PC-3 (cell line): ENCODE results near the gene CDK7. TPM values are rescaled to one million over a fixed set of nuclear protein-coding genes. Genes with fewer than 3 reads are reported as not detected.

Source experiments
- ATAC-seq: fragments of 200-7000 bp; cut with Tn5 transposase; 2 replicates; pipeline ENCODE4 v1.9.1; 2020; ENCODE audit warnings: mild to moderate bottlenecking, moderate library complexity
- BruUV-seq: library from RNA; stranded (reverse); fragments of 400-500 nt; replicated peaks from 2 replicates; lab custom pipeline; 2021; lab: Mats Ljungman, UMichigan
- CTCF ChIA-PET: fragments of 300-600 bp; sonication (Branson Sonifier 250); formaldehyde crosslinking; loops from one replicate; lab custom pipeline; 2022; ENCODE audit warnings: antibody characterized with exemption; lab: Charles Lee
- POLR2A ChIA-PET: fragments of 300-600 bp; sonication (Branson Sonifier 250); formaldehyde crosslinking; loops from one replicate; lab custom pipeline; 2022; ENCODE audit warnings: antibody characterized with exemption; ENCODE audit not compliant: unreplicated experiment; lab: Charles Lee
- DNase-seq: peaks from one replicate; pipeline ENCODE4 v3.0.0-alpha.2; 2015
- H2AFZ ChIP-seq: fragments of 300-600 bp; sonication (generic); 2 replicates; pipeline ENCODE4 v1.6.0; 2016; ENCODE audit warnings: antibody characterized with exemption, low read length
- H3F3A ChIP-seq: fragments of 300-600 bp; sonication (generic); one replicate; pipeline ENCODE4 v1.6.0; 2017; ENCODE audit warnings: antibody characterized with exemption, low read length, control low read depth, mild to moderate bottlenecking; ENCODE audit not compliant: unreplicated experiment
- H3K27ac ChIP-seq: fragments of 300-600 bp; sonication (generic); 2 replicates; pipeline ENCODE4 v1.5.1; 2016; ENCODE audit warnings: mild to moderate bottlenecking, low read length
- H3K27me3 ChIP-seq: fragments of 300-600 bp; sonication (generic); 2 replicates; pipeline ENCODE4 v1.6.1; 2016; ENCODE audit warnings: low read length, mixed read lengths
- H3K36me3 ChIP-seq: fragments of 300-600 bp; sonication (generic); 2 replicates; pipeline ENCODE4 v1.6.1; 2016; ENCODE audit warnings: low read depth, mixed run types, low read length, mixed read lengths
- H3K4me1 ChIP-seq: fragments of 300-600 bp; sonication (generic); 2 replicates; pipeline ENCODE4 v1.5.1; 2016; ENCODE audit warnings: low read length; ENCODE audit not compliant: insufficient read depth
- H3K4me2 ChIP-seq: fragments of 300-600 bp; sonication (generic); 2 replicates; pipeline ENCODE4 v1.6.0; 2016; ENCODE audit warnings: low read length
- H3K4me3 ChIP-seq: fragments of 300-600 bp; sonication (generic); 2 replicates; pipeline ENCODE4 v1.5.1; 2016; ENCODE audit warnings: mild to moderate bottlenecking, low read length, mixed read lengths
- H3K79me2 ChIP-seq: fragments of 300-600 bp; sonication (generic); 2 replicates; pipeline ENCODE4 v1.6.1; 2017; ENCODE audit warnings: low read length, mixed read lengths
- H3K9ac ChIP-seq: fragments of 300-600 bp; sonication (generic); 2 replicates; pipeline ENCODE4 v1.6.0; 2016; ENCODE audit warnings: mild to moderate bottlenecking, low read length
- H3K9me2 ChIP-seq: fragments of 300-600 bp; sonication (generic); replicated peaks from 2 replicates; pipeline ENCODE4 v1.6.1; 2016; ENCODE audit warnings: mixed run types, low read length, mixed read lengths
- H3K9me3 ChIP-seq: fragments of 300-600 bp; sonication (generic); 2 replicates; pipeline ENCODE4 v1.6.1; 2016; ENCODE audit warnings: low read length, mixed read lengths
- H4K20me1 ChIP-seq: fragments of 300-600 bp; sonication (generic); 2 replicates; pipeline ENCODE4 v1.6.1; 2016; ENCODE audit warnings: low read length, mixed read lengths
- CTCF ChIP-seq: fragments of 300-600 bp; sonication (generic); conservative IDR thresholded peaks from 2 replicates; pipeline ENCODE4 v1.5.1; 2017; ENCODE audit warnings: antibody characterized with exemption, low read depth, mild to moderate bottlenecking, low read length
- EZH2 ChIP-seq: fragments of 300-600 bp; sonication (generic); IDR thresholded peaks from one replicate; pipeline ENCODE4 v1.6.1; 2017; ENCODE audit warnings: antibody characterized with exemption, mild to moderate bottlenecking, low read length; ENCODE audit not compliant: unreplicated experiment
- EZH2phosphoT487 ChIP-seq: fragments of 300-600 bp; sonication (generic); IDR thresholded peaks from 2 replicates; pipeline ENCODE4 v1.6.1; 2018; ENCODE audit warnings: mild to moderate bottlenecking, antibody characterized with exemption, low read length, borderline replicate concordance
- intact Hi-C: fragments of 100-400 bp; cut with micrococcal nuclease; formaldehyde crosslinking; loops from 2 replicates; pipeline ENCODE4 v1.9.0; 2023
- total RNA-seq: library from RNA; depleted of rRNA; stranded (reverse); fragments of >200 nt; gene quantifications from 2 replicates; pipeline ENCODE4 v1.2.3, GENCODE V29; 2014

CDK7 gene
- total RNA-seq, 1 experiment from 2014 or later, result 26.6 TPM

- no peaks in the 10 kb centered on the region for H3F3A ChIP-seq
- ATAC-seq, result no peak
- no peak overlapping the region for H3K9ac ChIP-seq
- ChIA-PET POLR2A (no interaction called here), CTCF (no interaction called here)
- DNase-seq, result no peak
- peaks cover 9% of the 10 kb centered on the region for H3K4me1 ChIP-seq
- no peak overlapping the region for H2AFZ ChIP-seq
- no peak for TF ChIP-seq CTCF
- TF ChIP-seq EZH2phosphoT487, result no peak
- no peak for TF ChIP-seq EZH2
- H4K20me1 ChIP-seq, result no peaks in the 10 kb centered on the region
- H3K27ac ChIP-seq, result no peak overlapping the region
- no peaks in the 10 kb centered on the region for H3K79me2 ChIP-seq
- H3K27me3 ChIP-seq, result no peaks in the 10 kb centered on the region
- no peak overlapping the region for H3K4me2 ChIP-seq
- H3K4me3 ChIP-seq, result no peak overlapping the region
- BruUV-seq, result no TSS peak
- no peaks in the 10 kb centered on the region for H3K9me3 ChIP-seq
- intact Hi-C loops, result no loop called here
- H3K9me2 ChIP-seq, result no peaks in the 10 kb centered on the region
- H3K36me3 ChIP-seq, result no peaks in the 10 kb centered on the region; the same call in 1 of the 2 replicates
Observed at GRCh38 chr5:69202497-69202896, 32.2 kb upstream of the CDK7 start.

- Histone ChIP-seq H3K9me2 (no peaks in the 10 kb centered on the region), H3F3A (no peaks in the 10 kb centered on the region), H4K20me1 (no peaks in the 10 kb centered on the region), H3K27me3 (no peaks in the 10 kb centered on the region), H3K9me3 (no peaks in the 10 kb centered on the region), H3K27ac (no peak overlapping the region), H3K4me3 (no peak overlapping the region), H3K79me2 (no peaks in the 10 kb centered on the region), H3K4me1 (peaks cover 9% of the 10 kb centered on the region), H3K4me2 (peak overlapping the region; percentile 14; the same call in 1 of the 2 replicates), H3K9ac (no peak overlapping the region), H3K36me3 (no peaks in the 10 kb centered on the region; the same call in 1 of the 2 replicates), H2AFZ (no peak overlapping the region)
- peak; percentile 67 for ATAC-seq
- peak; percentile 56 for DNase-seq
- CTCF ChIA-PET, result no interaction called here
- TF ChIP-seq EZH2 (no peak), CTCF (no peak), EZH2phosphoT487 (no peak)
- intact Hi-C loops, result no loop called here
- POLR2A ChIA-PET, result no interaction called here
- BruUV-seq, result no TSS peak
Observed at GRCh38 chr5:69206528-69207190, 28.0 kb upstream of the CDK7 start.

- Histone ChIP-seq H3K4me3 (no peak overlapping the region), H3K36me3 (no peaks in the 10 kb centered on the region), H3F3A (no peaks in the 10 kb centered on the region), H3K79me2 (no peaks in the 10 kb centered on the region), H2AFZ (no peak overlapping the region), H4K20me1 (no peaks in the 10 kb centered on the region), H3K27ac (no peak overlapping the region), H3K9ac (no peak overlapping the region), H3K4me1 (peaks cover 17% of the 10 kb centered on the region), H3K27me3 (no peaks in the 10 kb centered on the region), H3K9me3 (no peaks in the 10 kb centered on the region), H3K9me2 (no peaks in the 10 kb centered on the region), H3K4me2 (no peak overlapping the region)
- ATAC-seq (no peak), DNase-seq (no peak)
- no peak for TF ChIP-seq EZH2
- ChIA-PET POLR2A (no interaction called here), CTCF (no interaction called here)
- intact Hi-C loops, result no loop called here
- no TSS peak for BruUV-seq
Observed at GRCh38 chr5:69209602-69210001, 25.1 kb upstream of the CDK7 start.
